Dedifferentiated amniotic fluid mesenchymal stem cell (primary cell): ENCODE data around the gene LAMP2.
"Not testable (repeated sequence)": the region's sequence is repeated elsewhere in the genome, so short reads cannot be mapped to it uniquely, and the experiment has no call there.

ENCODE experiments used
- DNase-seq: peaks from one replicate; pipeline ENCODE4 v3.0.0-alpha.2; 2016; ENCODE audit errors: extremely low spot score

The LAMP2 gene

DNA sequence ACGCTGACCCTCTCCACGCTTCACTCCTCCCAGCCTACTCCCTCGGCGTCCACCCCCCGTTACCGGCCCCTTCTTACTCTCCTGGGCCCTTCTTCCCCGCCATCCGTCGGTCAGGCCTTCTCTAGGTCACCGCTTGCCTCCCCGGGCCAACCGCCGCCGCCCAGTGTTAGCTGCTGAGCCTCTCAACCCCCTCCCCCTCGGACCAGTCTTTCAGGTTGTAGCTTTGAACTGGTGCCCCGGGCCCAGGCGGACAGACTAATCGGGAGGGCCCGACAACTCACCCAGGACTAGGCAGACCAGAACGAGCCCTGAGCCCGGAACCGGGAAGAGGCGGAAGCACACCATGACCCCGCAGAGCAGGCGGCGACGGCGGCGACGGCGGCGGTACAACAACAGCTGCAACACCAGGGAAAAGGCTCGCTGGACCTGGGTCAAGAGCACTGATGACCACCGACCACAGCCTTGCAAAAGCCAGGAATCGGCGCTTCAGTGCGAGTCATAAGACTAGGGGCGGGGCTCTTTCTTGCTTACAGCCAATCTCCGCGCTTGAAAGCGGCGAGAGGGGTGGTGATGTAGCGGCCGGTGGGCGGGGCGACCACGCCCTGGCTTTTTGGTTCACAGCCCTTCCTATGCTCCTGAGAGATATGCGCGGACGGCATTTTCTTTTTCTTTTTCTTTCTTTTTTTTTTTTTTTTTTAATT is at the start of gene LAMP2:
LAMP2 (minus strand) TSS at position 472 of the 701 bp plus-strand sequence; CDS start at position 345, 127 bp downstream.
- peak; percentile 79 for DNase-seq

DNA sequence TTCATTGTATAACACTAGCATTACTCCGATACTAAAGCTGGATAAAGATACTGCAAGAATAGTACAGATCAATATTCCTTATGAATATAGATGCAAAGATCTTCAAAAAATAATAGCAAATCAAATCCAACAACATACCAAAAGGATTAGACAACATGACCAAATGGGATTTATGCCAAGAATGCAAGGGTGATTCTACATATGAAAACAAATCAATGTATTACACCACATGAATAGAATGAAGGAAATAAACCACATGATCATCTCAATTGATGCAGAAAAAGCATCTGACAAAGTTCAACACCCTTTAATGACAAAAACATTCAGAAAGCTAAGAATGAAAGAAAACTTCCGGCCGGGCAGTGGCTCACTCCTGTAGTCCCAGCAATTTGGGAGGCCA is 48.8 kb upstream of the LAMP2 start:
- peak; percentile 44 for DNase-seq

DNA sequence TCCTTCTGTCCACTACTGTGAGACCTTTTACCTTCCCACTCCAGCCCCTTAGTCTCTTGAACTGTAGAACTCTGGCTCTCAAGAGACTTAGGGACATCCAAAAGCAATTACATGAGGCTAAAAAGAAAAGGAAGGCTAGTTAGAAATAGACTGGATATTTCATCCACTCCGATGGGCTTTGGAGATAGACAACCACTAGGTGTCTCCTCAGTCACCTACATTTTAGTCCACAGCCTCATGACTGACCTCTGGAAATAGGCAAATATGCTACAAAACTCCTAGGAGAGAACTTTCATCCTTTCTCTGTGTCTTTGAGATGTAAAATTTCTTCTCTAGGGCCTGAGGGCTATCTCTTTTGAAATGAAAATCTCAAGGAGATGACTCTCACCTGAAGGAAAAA is 45.1 kb upstream of the LAMP2 start:
- DNase-seq, result no peak

DNA sequence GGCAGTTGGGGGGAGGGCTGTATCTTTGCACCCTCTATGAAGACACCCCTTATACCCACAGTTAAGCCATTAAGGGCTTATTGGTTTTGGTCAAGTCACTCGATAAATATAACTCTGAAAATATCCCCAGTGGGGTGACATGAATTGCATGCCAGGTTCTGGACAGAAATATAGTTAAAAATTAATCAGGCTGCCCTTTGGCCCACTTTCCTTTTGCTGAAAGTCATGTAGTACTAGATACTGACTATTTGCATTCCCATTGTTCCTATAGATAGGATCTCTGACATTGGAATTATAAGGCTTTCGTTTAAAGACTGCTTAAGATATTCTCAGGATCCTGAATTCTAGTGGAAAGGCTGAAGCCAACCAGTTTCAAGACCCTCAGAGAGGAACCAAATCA is 43.5 kb upstream of the LAMP2 start:
- DNase-seq, result no peak

DNA sequence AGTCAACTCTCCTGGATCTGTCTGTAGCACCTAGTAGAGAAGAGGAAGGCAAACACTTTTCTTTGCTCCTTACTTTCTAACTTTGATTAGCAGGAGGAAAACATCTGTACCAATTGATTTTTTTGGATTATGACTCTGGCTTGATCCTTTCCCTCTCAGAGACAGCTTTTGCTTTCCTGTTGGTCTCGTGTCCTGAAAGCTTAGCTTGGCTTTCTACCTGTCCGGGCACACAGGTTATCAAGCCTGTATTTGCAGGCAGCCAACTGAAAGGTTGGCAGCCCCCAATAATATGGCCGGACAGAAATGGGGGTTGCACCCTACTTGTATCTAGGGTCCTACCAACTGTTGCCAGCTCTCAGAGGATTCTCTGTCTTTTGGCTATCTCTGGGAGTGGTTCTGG is 43.1 kb upstream of the LAMP2 start:
- DNase-seq, result no peak

DNA sequence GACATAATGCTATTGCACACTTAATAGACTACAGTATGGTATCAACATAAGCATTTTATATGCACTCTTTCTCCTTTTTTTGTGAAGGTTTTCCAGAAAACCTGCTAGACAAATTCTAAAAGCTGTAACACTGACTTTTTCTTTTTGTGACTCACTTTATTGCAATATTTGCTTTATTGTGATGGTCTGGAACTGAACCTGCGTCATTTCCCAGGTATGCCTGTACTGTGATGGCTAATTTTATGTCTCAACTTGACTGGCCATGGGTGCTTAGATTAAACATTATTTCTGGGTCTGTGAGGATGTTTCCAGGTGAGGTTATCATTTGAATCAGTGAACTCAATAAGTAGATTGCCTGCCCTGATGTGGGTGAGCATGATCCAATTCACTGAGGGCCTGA is 35.5 kb upstream of the LAMP2 start:
- no peak for DNase-seq

DNA sequence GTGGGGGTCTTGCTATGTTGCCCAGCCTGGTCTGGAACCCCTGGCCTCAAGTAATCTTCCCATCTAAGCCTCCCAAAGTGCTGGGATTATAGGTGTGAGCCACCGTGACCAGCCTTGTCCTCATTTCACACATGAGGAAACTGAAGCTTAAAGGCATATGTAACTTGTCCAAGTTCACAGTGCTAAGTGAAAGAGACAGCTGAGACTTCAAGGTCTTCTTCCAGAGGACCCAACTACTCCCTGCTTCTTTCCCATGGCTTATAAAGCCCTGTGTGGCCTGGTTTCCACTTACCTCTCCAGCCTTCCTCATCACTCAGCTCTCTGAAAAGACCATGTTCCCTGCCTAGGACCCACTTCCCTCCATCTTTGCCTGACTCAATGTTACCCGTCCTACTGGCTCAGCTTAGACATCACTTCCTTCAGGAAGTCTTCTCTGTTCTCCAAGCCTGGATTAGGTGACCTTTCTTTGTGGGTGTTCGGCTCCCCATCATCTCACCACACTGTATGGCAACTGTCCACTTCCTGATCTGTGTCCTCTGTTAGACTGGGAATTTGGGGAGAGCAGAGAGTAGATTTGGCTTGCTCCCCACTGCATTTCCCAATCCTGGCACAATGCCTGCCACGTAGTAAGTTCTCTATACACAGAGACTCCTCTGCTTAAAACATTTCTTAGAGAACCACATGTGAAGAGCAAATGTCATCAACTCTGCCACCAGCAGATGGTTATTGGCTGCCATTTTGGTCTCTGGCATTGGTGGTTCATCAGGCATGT is 30.4 kb upstream of the LAMP2 start:
- DNase-seq, result no peak

DNA sequence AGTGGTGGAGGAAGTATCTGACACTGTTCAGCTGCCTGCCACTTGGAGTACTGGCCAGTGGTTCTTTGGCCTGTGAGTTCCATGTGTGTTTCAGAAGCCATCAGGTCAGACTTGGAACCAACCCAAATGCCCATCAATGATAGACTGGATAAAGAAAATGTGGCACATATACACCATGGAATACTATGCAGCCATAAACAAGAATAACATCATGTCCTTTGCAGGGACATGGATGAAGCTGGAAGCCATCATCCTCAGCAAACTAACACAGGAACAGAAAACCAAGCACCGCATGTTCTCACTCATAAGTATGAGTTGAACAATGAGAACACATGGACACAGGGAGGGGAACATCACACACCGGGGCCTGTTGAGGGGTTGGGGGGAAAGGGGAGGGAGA is 21.0 kb upstream of the LAMP2 start:
- not testable (repeated sequence) for DNase-seq

DNA sequence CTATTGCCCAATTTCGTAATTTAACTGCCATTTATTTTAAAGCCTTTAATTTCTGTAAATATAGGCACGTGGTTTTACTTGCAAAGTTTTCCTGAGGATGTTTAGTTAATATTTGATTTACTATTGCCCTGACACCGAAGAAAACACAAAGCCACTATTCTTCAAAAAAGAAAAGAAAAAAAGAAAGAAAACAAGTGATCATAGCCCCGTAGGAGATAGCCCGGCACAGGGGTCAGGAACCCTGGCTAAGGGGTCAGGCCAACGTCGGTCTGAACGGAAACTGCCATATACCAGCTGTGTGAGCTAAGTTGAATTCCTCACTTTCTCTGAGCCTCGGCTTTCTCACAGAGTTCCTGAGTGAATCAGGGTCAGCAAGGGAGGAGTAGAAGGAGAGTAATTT is 17.7 kb upstream of the LAMP2 start:
- no peak for DNase-seq

DNA sequence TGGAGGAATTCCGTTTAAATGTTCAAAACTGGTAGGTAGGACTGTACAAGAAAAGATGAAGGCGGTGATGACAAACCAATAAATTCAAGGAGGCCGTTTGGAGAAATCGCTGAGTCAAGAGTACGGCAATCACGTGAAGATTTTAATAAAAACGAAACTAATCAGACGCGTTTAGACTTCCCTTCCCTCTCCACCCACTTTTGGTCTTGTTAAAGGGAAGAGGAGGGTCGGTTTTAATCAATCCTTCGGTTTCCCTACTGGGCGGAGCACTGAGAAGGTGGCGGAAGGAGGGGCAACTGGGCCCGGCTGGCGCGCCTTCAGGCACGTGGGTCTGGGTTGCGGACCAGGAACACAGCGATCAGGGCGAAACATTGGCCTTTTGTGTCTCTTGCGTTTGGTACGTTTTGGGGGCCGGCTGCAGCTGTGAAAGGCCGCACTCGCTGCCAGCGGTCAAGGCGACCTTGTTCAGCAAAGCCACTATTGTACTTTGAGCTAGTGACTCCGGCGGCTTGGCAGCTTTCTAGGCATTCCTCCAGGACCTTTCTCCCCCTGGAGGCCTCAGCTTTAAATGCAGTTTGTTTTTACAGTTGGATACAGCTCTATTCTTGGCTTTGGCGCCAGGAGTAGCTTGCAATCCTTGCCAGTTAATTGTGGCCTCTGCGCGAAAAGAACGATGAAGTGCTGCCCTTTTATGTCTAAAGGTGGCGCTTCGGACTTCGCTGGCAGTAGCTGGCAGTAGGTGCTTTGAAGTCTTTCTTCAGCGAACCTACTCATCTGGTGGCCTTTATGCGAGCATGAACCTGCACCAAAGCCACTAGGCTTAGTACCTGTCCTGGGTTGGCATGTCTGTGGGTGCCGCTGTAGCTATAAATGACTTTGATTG is 16.8 kb upstream of the LAMP2 start:
- peak; percentile 69 for DNase-seq

DNA sequence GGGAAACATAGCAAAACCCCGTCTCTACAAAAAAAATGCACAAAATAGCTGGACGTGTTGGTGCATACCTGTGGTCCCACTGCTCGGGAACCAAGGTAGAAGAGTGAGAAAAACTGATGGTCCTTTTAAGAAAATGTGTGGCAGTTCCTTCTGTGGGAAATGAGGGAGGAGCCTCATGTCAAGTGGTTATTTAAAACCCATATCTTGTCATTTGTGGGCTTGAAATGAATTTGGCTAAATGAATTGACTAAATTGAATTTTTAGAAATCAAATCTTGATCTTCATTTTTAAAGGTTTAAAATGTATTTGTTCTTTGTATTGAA is 16.2 kb upstream of the LAMP2 start:
- DNase-seq, result no peak

DNA sequence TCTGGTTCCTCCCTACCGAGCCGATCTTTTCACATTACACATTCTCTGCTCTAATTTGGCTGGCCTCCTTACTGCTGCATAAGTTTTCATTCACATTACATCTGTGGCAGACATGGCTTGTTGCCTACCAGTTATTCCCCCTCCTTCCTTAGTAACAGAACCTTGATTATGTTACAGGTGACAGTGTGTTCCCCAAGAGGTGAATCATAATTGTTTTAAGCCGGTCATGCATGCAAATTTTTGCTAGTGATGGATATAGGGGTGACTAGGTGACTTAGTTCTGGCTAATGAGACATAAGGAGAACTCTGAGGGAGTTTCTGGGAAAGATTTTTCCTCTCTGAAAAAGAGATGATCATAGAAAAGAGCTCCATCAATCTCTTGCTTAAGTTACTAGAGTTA is 8.4 kb upstream of the LAMP2 start:
- DNase-seq, result no peak

DNA sequence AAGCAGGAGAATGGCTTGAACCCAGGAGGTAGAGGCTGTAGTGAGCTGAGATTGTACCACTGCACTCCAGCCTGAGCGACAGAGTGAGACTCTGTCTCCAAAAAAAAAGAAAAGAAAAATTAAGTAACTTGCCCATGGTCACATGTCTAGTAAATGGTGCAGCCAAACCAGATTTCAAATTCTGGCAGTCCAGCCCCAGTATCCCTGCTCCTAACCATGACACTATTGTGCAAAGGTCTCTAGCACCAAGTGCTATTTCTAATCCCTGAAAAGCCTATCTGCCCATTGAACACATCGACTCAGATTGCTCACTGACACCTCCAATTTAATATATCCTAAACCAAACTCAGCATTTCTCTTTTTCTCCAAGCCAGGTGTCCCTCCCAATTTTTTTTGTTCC is 7.6 kb upstream of the LAMP2 start:
- no peak for DNase-seq

DNA sequence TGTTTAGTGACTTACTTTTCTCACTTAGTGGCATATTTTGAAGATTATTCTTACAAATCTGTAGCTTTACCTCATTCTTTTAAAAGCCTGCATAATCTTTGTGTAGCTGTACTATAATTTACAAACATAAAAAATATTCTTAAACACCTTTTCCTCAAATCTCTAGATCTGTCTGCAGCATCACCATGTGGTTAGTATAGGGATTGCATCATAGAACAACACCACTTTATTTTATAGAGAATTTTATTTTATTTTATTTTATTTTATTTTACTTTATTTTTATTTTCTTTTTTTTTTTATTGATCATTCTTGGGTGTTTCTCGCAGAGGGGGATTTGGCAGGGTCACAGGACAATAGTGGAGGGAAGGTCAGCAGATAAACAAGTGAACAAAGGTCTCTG is 6.4 kb upstream of the LAMP2 start:
- not testable (repeated sequence) for DNase-seq

DNA sequence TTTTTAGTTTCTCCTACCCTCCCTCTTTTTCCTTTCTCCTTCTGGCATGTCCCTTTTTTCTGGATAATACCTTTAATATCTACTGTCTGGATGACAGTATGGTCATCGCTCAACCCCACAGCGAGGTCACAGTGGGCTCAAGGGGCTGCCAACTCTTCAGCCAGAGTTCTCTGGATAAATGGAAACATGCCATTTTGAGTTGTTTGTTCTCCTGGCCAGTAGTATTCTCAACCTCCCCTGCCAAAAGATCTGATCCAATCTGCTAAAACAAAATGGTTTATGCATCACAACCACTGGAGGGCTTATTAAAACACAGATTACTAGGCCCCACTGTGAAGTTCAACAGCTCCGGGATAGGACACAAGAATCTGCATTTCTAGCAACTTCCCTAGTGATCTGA is 5.0 kb upstream of the LAMP2 start:
- no peak for DNase-seq

DNA sequence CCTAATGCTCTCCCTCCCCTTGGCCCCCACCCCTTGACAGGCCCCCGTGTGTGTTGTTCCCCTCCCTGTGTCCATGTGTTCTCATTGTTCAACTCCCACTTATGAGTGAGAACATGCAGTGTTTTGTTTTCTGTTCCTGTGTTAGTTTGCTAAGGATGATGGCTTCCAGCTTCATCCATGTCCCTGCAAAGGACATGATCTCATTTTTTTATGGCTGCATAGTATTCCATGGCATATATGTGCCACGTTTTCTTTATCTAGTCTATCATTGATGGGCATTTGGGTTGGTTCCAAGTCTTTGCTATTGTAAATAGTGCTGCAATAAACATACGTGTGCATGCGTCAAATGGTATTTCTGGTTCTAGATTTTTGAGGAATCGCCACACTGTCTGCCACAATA is 561 bp upstream of the LAMP2 start:
- not testable (repeated sequence) for DNase-seq

DNA sequence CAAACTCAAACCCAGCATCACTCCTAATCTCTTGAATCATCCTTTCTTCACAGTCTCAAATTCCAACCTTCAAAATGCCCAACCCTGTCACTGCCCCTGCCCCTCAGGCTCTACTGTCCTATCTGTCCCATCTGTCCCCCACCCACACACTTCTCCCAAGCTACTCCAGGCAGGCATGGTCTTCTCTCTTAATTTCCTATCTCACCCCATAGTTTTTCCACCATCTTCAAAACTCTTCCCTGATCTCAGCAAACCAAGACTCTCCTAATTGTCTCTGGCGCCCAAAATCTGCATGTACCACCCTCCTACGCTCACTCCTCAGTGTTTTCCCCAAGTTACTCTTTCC is 644 bp downstream of the LAMP2 start:
- no peak for DNase-seq

DNA sequence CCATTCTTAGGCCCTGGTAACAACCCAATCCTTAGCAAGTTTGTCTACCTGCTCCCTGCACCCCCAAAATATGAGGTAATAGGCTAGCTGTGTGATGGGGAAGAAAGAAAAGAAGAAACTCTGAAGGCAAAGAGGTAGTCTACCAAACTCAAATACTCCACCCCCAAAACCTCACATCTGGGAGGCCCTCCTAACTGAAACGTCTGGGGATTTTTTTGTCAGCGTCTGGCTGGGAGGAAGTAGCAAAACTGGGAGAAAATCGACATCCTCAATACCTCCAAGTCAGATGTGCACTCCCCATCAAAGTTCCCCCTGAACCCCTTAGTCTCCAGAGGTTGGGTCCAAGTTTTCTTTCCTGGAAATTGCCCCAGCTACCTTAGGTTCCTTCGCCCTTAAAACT is 1.0 kb downstream of the LAMP2 start:
- no peak for DNase-seq

DNA sequence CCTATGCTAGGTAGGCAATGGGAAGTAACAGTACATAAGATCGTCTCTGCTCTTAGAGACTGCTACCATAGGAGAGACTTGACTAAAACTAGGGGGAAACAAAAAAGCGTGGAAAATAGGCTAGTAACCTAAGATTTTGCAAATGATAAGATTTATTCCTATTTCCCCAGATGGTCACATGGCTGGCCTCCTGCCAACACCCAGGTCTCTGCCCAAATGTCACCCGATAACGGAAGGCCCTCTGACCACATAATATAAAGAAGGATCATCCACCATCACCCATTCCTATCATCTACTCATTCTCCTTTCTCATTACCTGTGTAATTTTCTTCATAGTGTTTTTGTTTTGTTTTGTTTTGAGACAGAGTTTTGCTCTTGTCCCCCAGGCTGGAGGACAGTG is 4.7 kb downstream of the LAMP2 start:
- no peak for DNase-seq

DNA sequence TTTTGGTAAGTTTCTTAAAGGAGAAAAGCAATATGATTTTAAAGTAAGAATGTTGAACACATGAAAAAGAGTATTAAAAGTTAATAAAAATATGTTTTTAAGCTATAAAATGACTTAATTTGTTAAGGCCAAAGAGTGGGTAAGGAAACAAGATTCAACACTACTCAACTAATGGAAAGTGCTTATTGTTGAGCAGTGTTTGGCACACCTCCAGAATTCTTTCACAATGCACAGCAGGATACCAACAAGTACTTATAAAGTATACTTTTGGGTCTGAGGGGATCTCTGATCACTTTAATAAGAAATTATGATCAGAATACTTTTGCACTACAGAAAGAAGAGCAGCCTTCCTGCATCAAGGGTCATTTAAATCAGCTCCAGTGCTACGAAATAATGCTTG is 5.9 kb downstream of the LAMP2 start:
- DNase-seq, result no peak

DNA sequence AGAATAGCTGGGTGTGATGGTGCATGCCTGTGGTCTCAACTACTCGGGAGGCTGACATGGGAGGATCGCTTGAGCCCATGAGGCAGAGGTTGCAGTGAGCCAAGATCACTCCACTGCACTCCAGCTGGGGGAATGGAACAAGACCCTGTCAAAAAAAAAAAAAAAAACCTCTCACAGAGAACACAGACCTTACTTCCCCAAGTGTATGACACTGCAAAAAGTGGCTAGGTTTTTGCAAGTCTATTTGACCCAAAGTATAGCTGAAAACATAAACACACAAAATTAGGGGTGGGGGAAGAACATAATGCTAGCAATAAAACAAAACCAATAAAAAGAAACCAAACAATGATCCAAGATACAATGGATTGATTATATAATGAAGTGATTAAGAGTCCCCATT is 6.7 kb downstream of the LAMP2 start:
- DNase-seq, result no peak

DNA sequence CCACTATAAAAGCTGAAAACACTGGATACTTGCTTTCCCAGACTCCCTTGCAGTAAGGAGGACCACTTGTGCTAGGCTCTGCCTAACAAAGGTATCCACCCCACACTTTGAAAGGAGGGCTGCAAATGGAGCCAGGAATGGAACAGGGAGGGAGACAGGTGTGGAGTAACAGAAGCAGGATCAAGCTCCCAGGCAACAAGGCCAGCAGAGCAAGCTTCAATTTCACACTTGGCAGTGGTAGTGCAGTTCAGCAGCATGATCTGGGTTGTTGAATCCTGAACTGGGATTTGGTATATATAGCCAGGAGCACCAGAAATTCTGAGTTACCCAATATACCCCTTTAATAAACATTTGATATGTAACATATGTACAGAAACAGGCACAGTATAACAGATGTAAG is 9.8 kb downstream of the LAMP2 start:
- no peak for DNase-seq

DNA sequence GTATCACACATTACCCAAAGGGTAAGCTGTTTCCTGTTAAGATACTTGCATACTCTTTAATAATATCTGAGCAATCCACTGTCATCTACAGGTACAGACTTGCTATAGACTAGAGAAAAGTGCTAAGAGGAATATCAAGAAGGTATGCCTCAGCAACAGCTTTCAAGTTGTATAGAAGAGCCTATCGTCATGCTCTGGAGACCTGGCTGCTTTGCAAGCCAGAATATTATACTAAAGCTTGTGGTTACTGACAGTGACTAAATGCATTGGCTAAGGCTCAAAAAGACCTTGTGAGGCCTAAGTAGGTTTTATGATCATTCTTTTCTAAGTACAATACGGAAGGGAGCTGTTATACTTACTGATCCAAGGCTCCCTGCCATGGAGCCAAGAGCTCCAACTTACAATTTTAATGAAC is 11.3 kb downstream of the LAMP2 start:
- peak; percentile 66 for DNase-seq
